ENCODE data around the gene ERC2.

DNA sequence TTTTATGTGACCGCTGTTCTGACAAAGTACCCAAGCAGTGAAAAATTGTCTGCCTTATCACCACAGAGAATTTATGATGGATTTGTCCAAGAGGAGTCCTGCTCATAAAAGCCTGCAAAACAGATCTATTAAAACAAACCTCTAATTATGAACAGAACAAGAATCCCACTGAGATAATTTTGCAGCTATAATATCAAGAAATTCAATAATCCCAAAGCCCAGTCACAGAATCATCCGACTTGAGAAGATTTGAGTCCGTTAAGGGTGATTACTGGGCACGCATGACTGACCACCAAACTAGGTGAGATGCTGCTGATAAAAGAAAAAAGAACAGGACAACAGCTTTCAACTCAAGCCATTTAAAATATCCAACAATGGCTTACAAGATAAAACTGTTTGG, 750.2 kb downstream of the ERC2 start:
- TF ChIP-seq ZNF776 (tag by site-specific recombination; IDR thresholded peaks at IDR 0.05; ENCODE audit: borderline replicate concordance) (no peak), ZNF114 (tag by site-specific recombination; IDR thresholded peaks at IDR 0.05) (no peak), ZBTB8A (tag by site-specific recombination; IDR thresholded peaks at IDR 0.05) (no peak), ZNF274 (IDR thresholded peaks at IDR 0.05; ENCODE audit: low read length) (no peak), ZNF274 (tag by site-specific recombination; IDR thresholded peaks at IDR 0.05; ENCODE audit: borderline replicate concordance) (no peak), ZNF175 (tag by site-specific recombination; IDR thresholded peaks at IDR 0.05) (no peak), ZNF610 (tag by site-specific recombination; IDR thresholded peaks at IDR 0.05; ENCODE audit: borderline replicate concordance) (no peak), MZF1 (tag by site-specific recombination; IDR thresholded peaks at IDR 0.05; ENCODE audit: borderline replicate concordance) (no peak), ZNF658 (tag by site-specific recombination; IDR thresholded peaks at IDR 0.05) (no peak)
- TF ChIP-seq, protein P1, sequence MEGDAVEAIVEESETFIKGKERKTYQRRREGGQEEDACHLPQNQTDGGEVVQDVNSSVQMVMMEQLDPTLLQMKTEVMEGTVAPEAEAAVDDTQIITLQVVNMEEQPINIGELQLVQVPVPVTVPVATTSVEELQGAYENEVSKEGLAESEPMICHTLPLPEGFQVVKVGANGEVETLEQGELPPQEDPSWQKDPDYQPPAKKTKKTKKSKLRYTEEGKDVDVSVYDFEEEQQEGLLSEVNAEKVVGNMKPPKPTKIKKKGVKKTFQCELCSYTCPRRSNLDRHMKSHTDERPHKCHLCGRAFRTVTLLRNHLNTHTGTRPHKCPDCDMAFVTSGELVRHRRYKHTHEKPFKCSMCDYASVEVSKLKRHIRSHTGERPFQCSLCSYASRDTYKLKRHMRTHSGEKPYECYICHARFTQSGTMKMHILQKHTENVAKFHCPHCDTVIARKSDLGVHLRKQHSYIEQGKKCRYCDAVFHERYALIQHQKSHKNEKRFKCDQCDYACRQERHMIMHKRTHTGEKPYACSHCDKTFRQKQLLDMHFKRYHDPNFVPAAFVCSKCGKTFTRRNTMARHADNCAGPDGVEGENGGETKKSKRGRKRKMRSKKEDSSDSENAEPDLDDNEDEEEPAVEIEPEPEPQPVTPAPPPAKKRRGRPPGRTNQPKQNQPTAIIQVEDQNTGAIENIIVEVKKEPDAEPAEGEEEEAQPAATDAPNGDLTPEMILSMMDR (tag by site-specific recombination; IDR thresholded peaks at IDR 0.05): no peak

Measured in HEK293 (cell line).